Parathyroid adenoma (tissue), 2 donors: ENCODE measurements around the gene SLC7A10.

ENCODE experiments used
- H2AFZ ChIP-seq: fragments of 300-600 bp; sonication (generic); one replicate; pipeline ENCODE4 v1.7.0; 2017; ENCODE audit warnings: antibody characterized with exemption, mild to moderate bottlenecking
- H3K27ac ChIP-seq: fragments of 300-600 bp; sonication (generic); one replicate; pipeline ENCODE4 v1.7.0; 2017
- H3K27me3 ChIP-seq: fragments of 300-600 bp; sonication (generic); one replicate; pipeline ENCODE4 v1.7.0; 2017; ENCODE audit warnings: low read length; ENCODE audit not compliant: control insufficient read depth, insufficient read depth
- H3K36me3 ChIP-seq: fragments of 300-600 bp; sonication (generic); one replicate; pipeline ENCODE4 v1.7.0; 2017; ENCODE audit warnings: low read length; ENCODE audit not compliant: control insufficient read depth, insufficient read depth
- H3K4me1 ChIP-seq: fragments of 300-600 bp; sonication (generic); one replicate; pipeline ENCODE4 v1.7.0; 2017; ENCODE audit warnings: control low read depth
- H3K4me2 ChIP-seq: fragments of 300-600 bp; sonication (generic); one replicate; pipeline ENCODE4 v1.7.0; 2017; ENCODE audit warnings: low read length
- H3K4me3 ChIP-seq: fragments of 300-600 bp; sonication (generic); one replicate; pipeline ENCODE4 v1.7.0; 2017; ENCODE audit warnings: low read depth, low read length
- H3K79me2 ChIP-seq: fragments of 300-600 bp; sonication (generic); one replicate; pipeline ENCODE4 v1.7.0; 2017; ENCODE audit warnings: control low read depth
- H3K9ac ChIP-seq: fragments of 300-600 bp; sonication (generic); one replicate; pipeline ENCODE4 v1.7.0; 2017; ENCODE audit warnings: mild to moderate bottlenecking
- H3K9me3 ChIP-seq: fragments of 300-600 bp; sonication (generic); one replicate; pipeline ENCODE4 v1.7.0; 2017; ENCODE audit warnings: low read length; ENCODE audit not compliant: control insufficient read depth
- CTCF ChIP-seq: fragments of 300-600 bp; sonication (generic); IDR thresholded peaks from one replicate; pipeline ENCODE4 v1.7.0; 2017; ENCODE audit warnings: antibody characterized with exemption, mild to moderate bottlenecking
- donor health status: primary hyperparathyroidism.

SLC7A10 gene

GRCh38 chr19:33195645-33196347, 29.9 kb downstream of the SLC7A10 start:
- TF ChIP-seq CTCF, result no peak
- H3K9me3 ChIP-seq, result no peaks in the 10 kb centered on the region
- no peaks in the 10 kb centered on the region for H3K27me3 ChIP-seq
- no peak overlapping the region for H3K27ac ChIP-seq
- H3K9ac ChIP-seq, result no peak overlapping the region
- H3K4me3 ChIP-seq, result peak overlapping the region; percentile 65
- peaks cover 9% of the 10 kb centered on the region for H3K4me1 ChIP-seq
- H3K79me2 ChIP-seq, result peaks cover 5% of the 10 kb centered on the region
- H2AFZ ChIP-seq, result no peak overlapping the region
- peaks cover 2% of the 10 kb centered on the region for H3K36me3 ChIP-seq
- H3K4me2 ChIP-seq, result peak overlapping the region; percentile 85

- H3K27me3 ChIP-seq, result no peaks in the 10 kb centered on the region
- H3K9ac ChIP-seq, result peak overlapping the region; percentile 42
- H3K4me3 ChIP-seq, result peak overlapping the region; percentile 65
- peaks cover 2% of the 10 kb centered on the region for H3K36me3 ChIP-seq
- H3K9me3 ChIP-seq, result no peaks in the 10 kb centered on the region
- H3K79me2 ChIP-seq, result peaks cover 5% of the 10 kb centered on the region
- peaks cover 9% of the 10 kb centered on the region for H3K4me1 ChIP-seq
- TF ChIP-seq CTCF, result no peak
- H2AFZ ChIP-seq, result peak overlapping the region; percentile 83
- peak overlapping the region; percentile 85 for H3K4me2 ChIP-seq
- peak overlapping the region; percentile 69 for H3K27ac ChIP-seq
These were observed 30.6 kb downstream of the SLC7A10 start for GRCh38 chr19:33194886-33195644.

DNA sequence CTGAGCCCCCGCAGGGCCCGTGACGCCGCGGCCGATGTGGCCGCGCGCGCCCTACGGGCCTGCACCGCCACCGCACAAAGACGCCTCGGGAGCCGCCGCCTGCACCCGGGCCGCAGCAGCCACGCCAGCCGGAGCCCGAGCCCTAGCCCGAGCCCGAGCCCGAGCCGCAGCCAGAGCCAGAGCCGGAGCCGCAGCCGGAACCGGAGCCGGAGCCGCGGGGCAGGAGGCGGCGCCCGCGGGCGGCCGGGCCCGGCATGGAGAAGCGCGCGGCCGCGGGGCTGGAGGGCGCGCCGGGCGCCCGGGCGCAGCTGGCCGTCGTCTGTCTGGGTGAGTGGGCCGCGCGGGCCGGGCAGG, 31.1 kb downstream of the SLC7A10 start:
- Histone ChIP-seq H3K9me3 (no peaks in the 10 kb centered on the region), H3K36me3 (peaks cover 2% of the 10 kb centered on the region), H2AFZ (peak overlapping the region; percentile 83), H3K79me2 (peaks cover 5% of the 10 kb centered on the region), H3K4me1 (peaks cover 9% of the 10 kb centered on the region), H3K4me2 (peak overlapping the region; percentile 85), H3K27me3 (no peaks in the 10 kb centered on the region), H3K9ac (no peak overlapping the region), H3K27ac (no peak overlapping the region), H3K4me3 (peak overlapping the region; percentile 65)
- no peak for TF ChIP-seq CTCF

DNA sequence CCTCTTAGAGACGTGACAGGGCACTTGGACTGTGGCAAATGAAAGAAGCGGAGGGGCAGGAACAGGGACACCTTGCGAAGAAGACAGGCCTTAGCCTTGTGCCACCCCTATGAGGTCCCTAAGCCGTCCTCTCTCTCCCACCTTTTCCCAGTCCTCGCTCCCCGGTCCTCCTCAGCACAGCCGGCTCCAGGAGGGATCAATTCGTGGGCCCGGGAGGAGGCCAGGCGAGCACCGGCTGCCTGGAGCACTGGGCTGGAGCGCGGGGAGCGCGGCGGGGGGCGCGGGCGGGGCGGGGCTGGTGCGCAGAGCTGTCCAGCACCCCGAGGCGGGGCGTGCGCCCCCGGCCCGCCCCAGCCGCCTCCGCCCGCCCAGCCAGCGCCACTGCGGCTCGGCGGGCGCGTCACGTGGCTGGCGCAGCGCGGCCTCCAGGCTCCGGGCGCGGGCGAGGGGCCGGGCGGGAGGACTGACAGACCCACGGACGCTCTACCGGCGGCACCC, 31.7 kb downstream of the SLC7A10 start, which contains the start of gene LRP3:
Gene LRP3 (plus strand): TSS at position 466 of the 498 bp plus-strand sequence. CDS start 456 bp downstream, outside the sequence.
- peak within 1 kb of the TSS; percentile 42 for H3K9ac ChIP-seq

More for the DNA sequence above, 31.7 kb downstream of the SLC7A10 start, which contains the start of gene LRP3:
- H3K4me2 ChIP-seq, result peak within 1 kb of the TSS; percentile 85
- no peaks in the 10 kb centered on the region for H3K27me3 ChIP-seq
- no peak for TF ChIP-seq CTCF
- peak within 1 kb of the TSS; percentile 69 for H3K27ac ChIP-seq
- peak within 1 kb of the TSS; percentile 83 for H2AFZ ChIP-seq
- H3K9me3 ChIP-seq, result no peaks in the 10 kb centered on the region
- H3K79me2 ChIP-seq, result peaks cover 5% of the 10 kb centered on the region
- peak within 1 kb of the TSS; percentile 65 for H3K4me3 ChIP-seq
- peaks cover 2% of the 10 kb centered on the region for H3K36me3 ChIP-seq
- H3K4me1 ChIP-seq, result peaks cover 9% of the 10 kb centered on the region
